Left hindlimb (tissue), 1 donor: ENCODE data around the gene SPPL2B.
"Not testable (repeated sequence)": the region's sequence is repeated elsewhere in the genome, so short reads cannot be mapped to it uniquely, and the experiment has no call there.

ENCODE experiments used
- DNase-seq: peaks from one replicate; pipeline ENCODE4 v3.0.0-alpha.2; 2018

SPPL2B gene

DNA sequence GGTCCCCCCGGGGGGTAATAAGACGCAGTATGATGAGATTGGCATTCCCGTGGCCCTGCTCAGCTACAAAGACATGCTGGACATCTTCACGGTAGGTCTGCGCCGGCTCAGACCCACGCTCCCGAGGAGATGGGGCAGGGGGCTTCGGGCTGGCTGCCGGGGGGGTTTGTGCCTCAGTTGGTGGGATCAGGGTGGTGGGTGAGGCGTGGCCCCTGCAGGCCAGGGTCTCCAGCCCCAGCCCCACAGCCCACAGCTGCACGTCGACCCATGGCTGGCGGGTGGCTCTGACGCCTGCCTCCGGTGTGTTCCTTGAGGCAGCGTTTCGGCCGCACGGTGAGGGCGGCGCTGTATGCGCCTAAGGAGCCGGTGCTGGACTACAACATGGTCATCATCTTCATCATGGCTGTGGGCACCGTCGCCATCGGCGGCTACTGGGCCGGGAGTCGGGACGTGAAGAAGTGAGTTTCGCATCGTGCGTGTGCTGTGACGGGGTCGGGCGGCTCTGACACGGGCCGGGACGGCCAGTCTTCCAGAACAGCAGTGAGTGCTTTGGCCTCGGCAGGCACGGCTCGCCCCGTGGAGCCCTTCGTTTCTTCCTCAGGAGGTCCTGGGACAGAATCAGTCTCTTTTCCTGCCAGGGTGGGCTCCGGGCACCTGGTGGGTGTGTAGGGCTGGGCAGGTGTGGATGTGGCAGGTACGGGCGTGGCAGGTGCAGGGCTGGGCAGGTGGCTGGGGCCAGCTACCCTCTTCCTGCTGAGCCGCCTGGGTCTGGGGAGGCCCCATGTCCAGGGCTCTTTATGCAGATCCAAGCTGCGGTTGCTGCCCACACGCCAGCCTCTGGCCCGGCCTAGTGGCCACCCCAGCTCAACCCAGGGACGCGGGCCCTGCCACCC lies 10.5 kb downstream of the SPPL2B start:
- no peak for DNase-seq

DNA sequence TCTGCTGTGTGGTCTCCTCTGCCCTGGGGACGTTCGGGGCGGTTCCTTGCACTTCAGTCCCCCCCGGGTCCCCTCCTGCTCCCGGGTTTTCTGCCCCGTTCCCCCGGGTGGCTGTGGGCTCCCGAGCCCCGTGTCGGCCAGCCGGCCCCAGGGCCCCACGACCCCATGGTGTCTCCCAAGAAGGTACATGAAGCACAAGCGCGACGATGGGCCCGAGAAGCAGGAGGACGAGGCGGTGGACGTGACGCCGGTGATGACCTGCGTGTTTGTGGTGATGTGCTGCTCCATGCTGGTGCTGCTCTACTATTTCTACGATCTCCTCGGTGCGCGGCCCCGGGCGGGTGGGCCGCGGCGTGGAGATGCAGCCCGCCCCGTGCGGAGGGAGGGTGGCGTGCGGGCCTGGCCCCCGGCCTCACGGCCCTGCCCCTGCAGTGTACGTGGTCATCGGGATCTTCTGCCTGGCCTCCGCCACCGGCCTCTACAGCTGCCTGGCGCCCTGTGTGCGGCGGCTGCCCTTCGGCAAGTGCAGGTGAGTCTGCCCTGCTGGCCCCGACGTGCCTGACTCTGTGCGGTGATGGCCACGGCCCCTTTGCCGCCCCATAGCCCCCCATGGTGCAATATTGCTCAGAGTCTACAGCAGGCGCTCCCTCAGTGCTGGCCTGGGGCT lies 11.3 kb downstream of the SPPL2B start:
- no peak for DNase-seq

DNA sequence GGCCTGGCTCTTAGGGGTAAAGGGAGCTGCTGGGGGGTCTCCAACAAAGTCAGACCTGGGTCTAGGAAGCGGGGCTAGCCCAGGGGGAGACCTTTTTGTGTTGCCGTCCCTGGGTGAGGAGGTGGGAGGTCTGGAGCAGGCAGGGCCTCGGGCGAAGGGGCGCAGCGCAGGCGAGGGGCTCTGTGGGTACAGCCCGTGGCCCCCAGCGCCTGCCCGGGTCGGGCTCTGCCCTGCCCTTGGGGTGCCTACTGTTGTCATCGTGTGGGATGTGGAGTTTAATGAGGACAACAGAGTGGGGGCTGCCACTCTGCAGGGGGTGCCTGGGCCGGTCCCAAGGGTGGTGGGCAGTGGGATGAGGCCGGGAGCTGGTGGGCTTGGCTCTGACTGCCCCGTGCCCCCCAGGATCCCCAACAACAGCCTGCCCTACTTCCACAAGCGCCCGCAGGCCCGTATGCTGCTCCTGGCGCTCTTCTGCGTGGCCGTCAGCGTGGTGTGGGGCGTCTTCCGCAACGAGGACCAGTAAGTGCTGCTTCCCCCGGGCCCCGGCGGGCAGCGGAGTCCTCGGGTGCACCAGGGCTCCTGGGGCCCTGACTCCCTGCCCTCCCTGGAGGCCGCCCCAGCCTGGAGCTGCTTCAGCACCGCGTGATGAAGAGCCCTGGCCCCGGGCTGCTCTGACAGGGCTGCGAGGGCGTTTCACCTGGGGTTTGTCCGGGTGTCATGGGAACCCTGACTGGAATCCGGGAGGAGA lies 12.2 kb downstream of the SPPL2B start:
- no peak for DNase-seq

DNA sequence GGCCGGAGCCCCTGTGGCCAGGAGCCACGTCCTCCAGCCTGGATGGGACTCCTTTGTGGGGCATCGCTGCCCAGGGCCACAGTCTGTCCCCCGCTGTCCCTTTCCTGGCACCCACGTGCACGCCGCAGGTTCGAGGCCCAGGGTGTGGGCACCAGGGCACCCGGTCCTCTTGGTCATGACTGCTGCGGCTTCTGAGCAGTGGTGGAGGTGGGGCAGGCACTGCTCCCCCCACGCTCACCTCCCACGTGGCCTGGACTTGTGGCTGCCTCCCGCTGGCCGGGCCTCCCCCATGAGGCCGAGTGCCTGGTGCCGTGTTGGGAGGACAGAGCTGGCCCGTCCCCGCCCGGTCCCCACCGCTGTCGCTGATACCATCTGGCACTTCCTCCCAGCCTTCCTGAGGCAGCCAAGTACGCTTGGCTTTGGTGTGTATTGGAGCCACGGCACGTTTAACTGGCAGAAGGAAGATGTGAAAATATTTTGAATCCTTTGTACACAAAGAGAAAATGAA lies 12.8 kb downstream of the SPPL2B start:
- DNase-seq, result no peak

DNA sequence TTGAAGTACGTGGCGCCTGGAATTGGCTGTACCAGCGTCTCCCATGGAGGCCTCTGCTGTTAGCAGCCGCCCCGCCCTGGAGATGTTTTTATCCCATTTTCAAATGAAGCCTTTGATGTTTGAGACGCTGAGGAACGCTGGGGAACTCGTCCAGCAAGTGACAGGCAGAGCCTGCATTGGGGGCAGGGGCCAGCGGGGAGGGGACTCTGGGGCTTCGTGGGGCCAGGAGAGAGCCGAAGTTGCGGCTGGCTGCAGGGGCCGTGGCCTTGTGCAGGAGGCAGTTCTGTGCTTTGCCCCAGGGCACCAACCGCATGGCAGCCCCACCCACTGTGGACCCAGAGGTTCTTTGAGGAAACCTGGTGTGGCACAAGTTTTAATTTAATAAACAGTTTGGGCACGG lies 13.5 kb downstream of the SPPL2B start:
- no peak for DNase-seq

DNA sequence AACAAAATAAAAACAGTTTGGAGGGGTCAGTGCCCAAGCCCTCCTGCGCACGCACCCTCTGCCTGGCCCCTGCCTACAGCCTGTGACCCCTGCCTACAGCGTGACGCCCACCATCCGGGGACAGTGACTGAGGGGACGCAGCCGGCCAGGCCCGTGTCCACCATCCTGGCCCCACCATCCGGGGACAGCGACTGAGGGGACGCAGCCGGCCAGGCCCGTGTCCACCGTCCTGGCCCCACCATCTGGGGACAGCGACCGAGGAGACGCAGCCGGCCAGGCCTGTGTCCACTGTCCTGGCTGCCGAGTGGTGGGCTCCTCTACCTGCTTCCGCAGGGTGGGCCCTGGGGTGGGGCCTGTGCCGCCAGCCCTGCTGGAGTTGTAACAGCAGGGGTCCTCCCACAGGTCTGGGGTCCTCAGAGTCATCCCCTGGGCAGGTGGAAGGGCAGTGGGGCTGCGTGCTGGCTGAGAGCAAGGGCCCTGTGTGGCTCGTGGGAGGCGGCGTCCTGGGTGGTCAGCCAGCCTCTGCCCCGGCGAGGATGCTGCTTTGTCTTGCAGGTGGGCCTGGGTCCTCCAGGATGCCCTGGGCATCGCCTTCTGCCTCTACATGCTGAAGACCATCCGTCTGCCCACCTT lies 14.3 kb downstream of the SPPL2B start:
- DNase-seq, result no peak

DNA sequence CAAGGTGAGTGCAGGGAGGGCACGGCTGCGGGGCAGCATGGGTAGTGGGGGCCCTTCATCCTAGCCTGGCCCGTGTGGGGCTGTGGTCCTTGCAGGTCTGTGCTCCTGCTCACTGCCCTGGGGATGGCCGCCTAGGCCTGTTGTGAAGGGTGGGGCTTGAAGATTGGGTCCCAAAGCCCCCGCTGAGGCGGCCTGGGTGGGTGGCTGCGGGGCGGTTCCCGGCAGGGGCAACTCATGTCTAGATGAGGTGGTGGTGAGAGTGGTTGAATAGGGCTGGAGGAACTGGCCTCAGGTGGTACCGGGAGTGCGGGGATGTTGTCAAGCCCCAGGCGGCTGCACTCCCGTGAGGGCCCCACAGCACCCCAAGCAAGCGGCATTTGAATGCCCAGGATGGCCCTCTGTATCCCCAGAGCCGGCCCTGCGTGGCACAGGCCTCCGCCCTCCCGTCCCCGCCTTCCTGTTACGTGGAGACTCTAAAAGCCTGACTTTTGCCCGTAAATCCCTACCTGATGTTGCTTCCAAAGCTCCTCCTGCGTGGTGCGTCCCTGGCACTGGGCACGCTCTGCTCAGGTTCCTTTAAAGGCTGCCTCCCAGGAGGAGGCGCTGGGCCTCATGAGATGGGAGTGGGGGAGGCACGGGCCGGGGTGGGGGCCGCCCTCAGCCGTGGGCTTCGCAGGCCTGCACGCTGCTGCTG lies 15.0 kb downstream of the SPPL2B start:
- DNase-seq, result no peak

DNA sequence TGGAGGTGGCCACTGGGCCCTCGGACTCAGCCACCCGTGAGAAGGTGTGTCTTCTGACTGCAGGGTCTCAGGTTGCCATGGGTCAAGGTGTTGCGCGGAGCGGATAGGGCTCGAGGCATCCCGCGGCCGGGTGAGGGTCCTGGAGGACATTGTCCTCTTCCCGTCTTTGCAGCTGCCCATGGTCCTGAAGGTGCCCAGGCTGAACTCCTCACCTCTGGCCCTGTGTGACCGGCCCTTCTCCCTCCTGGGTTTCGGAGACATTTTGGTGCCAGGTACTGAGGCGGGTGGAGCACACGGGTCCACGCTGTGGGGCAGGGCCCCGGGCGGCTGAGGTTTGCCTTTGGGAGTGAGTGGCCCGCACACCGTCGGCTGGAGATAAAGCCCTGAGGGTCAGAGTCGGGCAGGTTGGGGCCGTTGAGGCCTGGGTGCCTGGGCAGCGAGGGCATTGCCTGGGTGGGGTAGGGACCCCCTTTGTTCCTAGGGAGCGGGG lies 15.9 kb downstream of the SPPL2B start:
- DNase-seq, result no peak

DNA sequence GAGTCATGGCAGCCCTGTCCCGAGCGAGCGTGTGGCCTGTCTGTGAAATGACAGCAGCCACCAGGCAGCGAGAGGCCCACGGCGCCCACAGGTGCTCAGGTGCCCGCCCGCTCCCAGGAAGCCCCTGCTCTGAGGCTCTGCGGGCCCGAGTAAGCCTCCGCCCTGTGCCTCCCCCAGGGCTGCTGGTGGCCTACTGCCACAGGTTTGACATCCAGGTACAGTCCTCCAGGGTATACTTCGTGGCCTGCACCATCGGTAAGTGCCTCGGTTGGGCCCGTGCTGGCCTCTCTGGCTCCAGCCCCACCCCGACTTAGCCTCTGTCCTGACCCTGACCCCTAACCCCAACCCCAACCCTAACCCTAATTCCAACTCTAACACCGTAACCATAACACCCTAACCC lies 16.6 kb downstream of the SPPL2B start:
- DNase-seq, result no peak

DNA sequence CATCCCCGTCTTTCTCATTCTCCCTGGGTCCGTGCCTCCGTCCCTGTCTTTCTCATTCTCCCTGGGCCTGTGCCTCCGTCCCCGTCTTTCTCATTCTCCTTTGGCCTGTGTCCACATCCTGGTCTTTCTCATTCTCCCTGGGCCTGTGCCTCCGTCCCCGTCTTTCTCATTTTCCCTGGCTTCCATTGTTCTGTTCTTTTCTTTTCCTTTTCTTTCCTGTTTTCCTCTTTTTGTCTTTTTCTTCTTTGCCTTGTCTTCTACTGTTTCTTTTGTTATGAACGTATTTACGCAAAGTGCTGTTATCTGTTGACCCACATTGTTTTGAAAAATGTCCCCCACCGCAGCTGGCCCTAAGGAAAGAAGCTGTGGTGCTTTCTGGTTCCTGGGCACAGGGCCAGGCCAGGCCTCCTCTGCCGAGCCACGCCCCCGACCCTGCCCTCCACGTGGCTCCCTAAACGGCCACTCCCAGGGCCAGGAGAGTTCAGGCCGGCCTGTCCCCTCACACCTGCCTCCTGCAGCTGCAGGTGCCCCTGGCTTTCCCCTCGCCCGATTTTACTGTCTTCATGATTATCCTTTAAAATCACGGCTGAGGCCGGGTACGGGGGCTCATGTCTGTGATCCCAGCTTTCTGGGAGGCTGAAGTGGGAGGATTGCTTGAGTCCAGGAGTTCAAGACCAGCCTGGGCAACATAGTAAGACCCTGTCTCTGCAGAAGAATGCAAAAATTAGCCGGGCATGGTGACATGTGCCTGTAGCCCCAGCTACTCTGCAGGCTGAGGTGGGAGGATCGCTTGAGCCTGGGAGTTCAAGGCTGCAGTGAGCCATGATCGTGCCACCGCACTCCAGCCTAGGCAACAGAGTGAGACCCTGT lies 17.5 kb downstream of the SPPL2B start:
- no peak for DNase-seq

DNA sequence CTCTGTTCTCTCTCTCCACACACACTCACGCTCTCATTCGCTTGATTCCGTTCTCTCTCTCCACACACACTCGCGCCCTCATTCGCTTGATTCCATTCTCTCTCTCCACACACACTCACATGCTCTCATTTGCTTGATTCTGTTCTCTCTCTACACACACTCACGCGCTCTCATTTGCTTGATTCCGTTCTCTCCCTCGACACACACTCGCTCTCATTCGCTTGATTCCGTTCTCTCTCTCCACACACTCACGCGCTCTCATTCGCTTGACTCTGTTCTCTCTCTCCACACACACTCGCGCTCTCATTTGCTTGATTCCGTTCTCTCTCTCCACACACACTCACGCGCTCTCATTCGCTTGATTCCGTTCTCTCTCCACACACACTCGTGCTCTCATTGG lies 21.3 kb downstream of the SPPL2B start:
- DNase-seq, result not testable (repeated sequence)

DNA sequence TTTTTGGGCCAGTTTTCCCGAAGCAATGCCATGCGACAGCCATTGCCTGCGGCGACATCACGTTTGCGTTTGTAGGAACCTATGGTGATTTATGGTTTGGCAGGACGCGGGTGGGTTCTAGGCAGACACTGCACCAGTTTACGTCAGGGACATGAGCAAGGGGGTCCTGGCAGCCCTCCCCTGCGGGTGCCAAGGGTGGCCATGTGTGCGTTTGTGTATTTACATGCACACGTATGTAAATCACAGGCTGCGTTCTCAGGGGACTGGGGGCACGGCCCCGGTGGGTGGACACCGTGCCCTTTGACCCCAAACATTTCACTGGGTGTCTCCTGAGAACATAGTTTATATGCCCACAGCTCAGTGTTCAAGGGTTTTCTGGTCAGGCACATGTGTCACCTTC lies 22.2 kb downstream of the SPPL2B start:
- no peak for DNase-seq

DNA sequence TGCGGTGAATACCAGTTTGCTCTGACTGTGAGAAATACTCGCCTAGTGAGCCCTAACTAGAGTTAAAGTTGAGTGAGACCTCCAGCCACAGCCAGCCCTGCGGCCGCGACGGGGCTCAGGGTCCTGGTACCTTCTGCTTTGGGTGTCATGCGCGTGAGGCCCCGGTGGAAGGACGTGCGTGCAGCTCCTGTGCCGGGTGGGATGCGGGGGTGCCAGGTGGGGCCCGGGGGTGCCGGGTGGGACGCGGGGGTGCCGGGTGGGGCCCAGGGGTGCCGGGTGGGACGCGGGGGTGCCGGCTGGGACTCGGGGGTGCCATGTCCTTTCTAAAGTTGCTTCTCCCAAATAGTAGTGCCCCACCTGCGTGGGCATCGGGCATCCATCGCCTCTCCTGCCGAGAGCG lies 23.1 kb downstream of the SPPL2B start:
- DNase-seq, result no peak

DNA sequence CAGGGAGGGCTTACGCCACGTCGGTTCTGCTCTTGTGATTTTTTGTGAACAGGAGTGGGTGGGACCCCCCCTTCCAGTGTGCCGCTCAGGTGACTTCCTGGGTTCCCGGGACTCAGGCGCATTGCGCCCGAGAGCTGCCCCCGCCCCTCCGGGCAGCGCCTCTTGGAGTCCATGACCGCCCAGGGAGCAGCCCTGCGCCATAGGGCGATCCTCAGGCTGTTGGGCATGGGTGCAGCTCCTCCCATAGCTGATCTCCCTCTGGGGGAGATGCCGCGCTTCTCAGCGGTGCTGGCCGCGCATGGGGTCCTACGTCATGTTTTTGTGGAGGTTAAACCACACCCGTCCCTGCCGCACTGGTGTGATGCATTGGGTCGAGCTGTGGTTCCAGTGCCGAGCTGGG lies 23.6 kb downstream of the SPPL2B start:
- no peak for DNase-seq

DNA sequence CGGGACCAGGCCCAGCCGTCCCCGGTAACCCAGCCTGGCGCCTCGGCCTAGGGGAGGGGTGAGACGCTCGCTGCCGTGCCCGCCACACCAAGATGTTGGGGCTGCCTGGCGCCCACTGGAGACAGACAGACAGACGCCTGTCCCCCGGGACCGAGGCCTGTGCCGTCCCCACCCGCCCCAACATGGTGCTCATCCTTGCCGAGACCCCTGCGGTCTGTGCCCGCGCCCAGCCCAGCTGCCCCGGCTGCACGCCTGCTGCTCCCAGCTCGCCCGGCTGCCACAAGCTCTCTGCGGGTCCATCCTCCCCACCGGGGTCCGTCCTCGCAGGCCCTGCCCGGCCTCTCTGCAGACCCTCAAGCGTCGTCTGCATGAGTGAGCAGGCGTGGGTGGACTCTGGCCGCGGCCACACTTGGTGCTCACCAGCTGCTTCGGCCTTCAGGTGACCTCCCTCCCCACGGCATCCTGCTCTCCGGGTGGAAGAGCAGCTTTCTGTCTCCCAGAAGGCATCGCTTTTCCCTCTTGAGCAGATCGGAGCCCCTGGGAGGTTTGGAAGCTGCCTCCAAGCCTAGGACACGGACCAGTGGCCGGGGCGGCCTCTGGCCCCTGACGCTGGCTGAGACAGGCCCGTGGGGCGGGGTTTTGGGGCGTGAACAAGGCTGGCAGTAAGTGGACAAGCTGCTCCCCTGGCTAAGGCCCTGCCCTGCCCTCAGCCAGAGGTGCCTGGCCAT lies 24.8 kb downstream of the SPPL2B start:
- no peak for DNase-seq

DNA sequence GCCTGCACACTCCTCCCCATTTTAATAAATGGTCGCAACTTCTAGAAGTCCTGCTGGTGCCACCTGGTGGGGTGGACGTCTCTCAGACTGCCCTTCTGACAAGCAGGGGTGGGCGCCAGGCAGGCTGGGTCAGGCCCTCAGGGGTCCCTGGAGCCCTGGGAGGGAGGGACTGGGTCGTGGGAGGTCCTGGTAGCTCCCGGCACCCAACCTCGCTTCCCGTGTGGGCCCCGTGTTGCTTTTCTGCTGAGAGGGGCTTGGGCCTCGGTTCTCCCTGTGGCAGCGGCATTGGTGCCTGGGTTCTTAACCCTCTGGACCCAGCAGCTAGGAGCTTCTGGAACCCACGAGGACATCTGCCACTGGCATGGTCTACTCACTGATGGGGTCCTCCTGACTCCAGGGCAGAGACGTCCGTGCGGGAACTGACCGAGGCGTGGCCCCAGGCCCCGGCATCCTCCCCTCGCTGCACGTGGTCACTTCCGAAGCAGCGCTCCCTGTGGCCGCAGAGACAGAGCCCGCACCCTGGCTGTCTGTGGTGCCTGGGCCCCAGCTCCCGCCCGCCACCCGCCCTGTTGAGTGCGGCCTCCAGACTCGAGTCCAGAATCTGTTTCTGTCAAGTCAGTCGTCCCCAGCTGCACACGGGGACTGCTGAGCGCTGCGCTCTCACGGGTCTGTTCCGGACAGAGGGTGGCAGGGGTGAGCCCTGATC lies 25.6 kb downstream of the SPPL2B start:
- no peak for DNase-seq

DNA sequence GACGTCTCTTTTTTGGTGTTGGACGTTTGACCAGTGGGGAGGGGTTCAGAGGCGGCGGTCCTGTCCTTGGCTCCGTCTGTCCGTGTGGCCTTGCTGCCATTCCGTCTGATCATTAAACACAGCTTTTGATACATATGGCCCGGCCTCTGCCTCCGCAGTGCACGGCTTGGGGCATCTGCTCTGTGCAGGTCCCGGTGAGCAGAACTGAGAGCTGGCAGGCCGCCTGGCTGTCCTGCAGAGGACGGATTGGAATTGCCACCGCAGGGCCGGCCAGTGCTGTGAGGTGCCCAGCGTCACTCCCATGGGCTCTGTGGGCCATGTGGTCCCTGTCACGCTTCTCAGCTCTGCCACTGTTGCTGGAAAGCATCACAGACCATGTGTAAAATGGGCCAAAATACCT lies 26.2 kb downstream of the SPPL2B start:
- no peak for DNase-seq

DNA sequence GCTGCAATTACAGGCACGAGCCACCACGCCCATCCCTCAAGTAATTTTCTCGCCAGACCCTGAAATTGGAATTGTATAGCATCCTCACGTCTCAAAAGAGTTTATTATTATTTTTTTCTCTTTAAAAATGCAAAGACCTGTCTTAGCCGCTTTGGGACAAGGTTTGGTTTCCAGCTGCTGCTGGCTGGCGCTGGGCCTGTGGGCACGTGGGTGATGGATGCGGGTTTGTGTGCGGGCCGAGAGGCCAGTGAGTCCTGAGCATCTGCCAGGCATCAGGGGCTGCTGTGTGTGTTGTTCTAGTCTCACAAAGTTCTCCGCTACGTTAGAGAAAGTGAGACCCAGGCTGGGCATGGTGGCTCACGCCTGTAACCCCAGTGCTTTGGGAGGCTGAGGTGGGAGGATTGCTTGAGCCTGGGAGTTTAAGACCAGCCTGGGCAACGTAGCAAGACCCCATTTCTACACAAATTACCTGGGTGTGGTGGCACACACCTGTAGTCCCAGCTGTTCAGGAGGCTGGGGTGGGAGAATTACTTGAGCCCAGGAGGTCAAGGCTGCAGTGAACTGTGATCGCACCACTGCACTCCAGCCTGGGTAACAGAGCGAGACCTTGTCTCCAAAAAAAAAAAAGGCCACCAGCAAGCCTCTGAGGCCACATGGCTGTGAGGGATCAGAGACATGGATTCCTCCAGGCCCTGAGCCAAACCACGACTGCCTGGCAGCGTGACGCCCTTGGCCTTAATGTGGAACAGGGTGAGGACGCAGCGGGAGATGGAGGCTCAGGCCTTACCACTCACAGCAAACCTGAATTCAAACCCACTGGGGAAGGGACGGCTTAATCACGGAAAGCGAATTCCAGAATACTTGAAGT lies 26.9 kb downstream of the SPPL2B start:
- DNase-seq, result peak; percentile 40
